Heart left ventricle (tissue), 13 donors: Measurements from ENCODE around the gene PERM1.
"Not testable (repeated sequence)": the region's sequence is repeated elsewhere in the genome, so short reads cannot be mapped to it uniquely, and the experiment has no call there.

Experiments used
- CTCF ChIP-seq, 12 donors: fragments of 200-600 bp; sonication (generic) in 4 of 12; IDR thresholded peaks; one replicate each; pipeline versions ENCODE4 v1.5.0 to v1.8.0; 2018 to 2022; ENCODE audit warnings: antibody characterized with exemption in 12 of 12, mild to moderate bottlenecking in 5 of 12
- POLR2A ChIP-seq, 2 donors: fragments of 450-650 bp; IDR thresholded peaks; one replicate each; pipeline ENCODE4 v1.6.1; 2017; ENCODE audit warnings: antibody characterized with exemption in 2 of 2, mild to moderate bottlenecking in 2 of 2, moderate library complexity in 2 of 2
- donor health status: ischemic (EF 13 %, LVEDD 7.1; RV severe dilation, severe dysfunction).
- donor health status: DM: no; HTN: yes; CAD: no.
- donor health status: DM: no; HTN: no; CAD: no.
- donor health status: ischemic (EF 25% LVEDD 6.9; RV normal size, moderate dysfunction).
- donor health status: ischemic (EF 25% LVEDD 5.7; RV mildly dilated, moderate dysfunction).
- donor health status: ischemic (EF 35%, LVEDD 5.7; RV mildly dilated, moderate dysfunction).
- donor health status: nonischemic (EF 11% LVEDD 7.7; RV severe dilation, severe dysfunction).
- donor health status: DM: yes; HTN: yes; CAD: no.
- donor health status: PGD.
- donor health status: ischemic (EF 29% LVEDD 5.4; RV normal size, mild dysfunction).
- donor health status: nonischemic (EF 23%, LVEDD 6.1; RV moderate dilation, normal function).

- not testable (repeated sequence) for TF ChIP-seq CTCF, POLR2A (IDR thresholded peaks at IDR 0.05)
These were observed 5.1 kb downstream of the PERM1 start for GRCh38 chr1:976791-977190.
